Upper lobe of left lung (tissue), 6 donors: ENCODE data around the gene GABRG3. TPM values are rescaled to one million over a fixed set of nuclear protein-coding genes. Genes with fewer than 3 reads are reported as not detected.

Source experiments
- ATAC-seq, 2 donors: fragments of 200-7000 bp; cut with Tn5 transposase; one replicate each; pipeline ENCODE4 v1.9.1; 2022; ENCODE audit warnings: mild to moderate bottlenecking in 2 of 2, moderate library complexity in 2 of 2; ENCODE audit not compliant: low FRiP score in 2 of 2
- DNase-seq, 2 donors: peaks; one replicate each; pipeline ENCODE4 v3.0.0-alpha.2; 2019 to 2020
- H3K27ac ChIP-seq, 4 donors: fragments of 200-600 bp; sonication (generic); one replicate each; pipeline ENCODE4 v1.5.1; 2016 to 2019
- H3K27me3 ChIP-seq, 4 donors: fragments of 200-600 bp; sonication (generic); one replicate each; pipeline ENCODE4 v1.5.1; 2017 to 2019
- H3K36me3 ChIP-seq, 4 donors: fragments of 200-600 bp; sonication (generic); one replicate each; pipeline ENCODE4 v1.5.1; 2016 to 2019
- H3K4me1 ChIP-seq, 4 donors: fragments of 200-600 bp; sonication (generic); one replicate each; pipeline ENCODE4 v1.5.1; 2018 to 2019
- H3K4me3 ChIP-seq, 4 donors: fragments of 200-600 bp; sonication (generic); one replicate each; pipeline ENCODE4 v1.5.1; 2017 to 2019; ENCODE audit warnings: mild to moderate bottlenecking in 2 of 4, moderate library complexity in 1 of 4
- H3K9me3 ChIP-seq, 4 donors: fragments of 200-600 bp; sonication (generic); one replicate each; pipeline ENCODE4 v1.5.1; 2018 to 2019
- EP300 ChIP-seq, 4 donors: sonication (generic); formaldehyde crosslinking; IDR thresholded peaks; one replicate each; pipeline ENCODE4 v1.5.1; 2017; ENCODE audit warnings: antibody characterized with exemption in 4 of 4, control low read depth in 2 of 4
- POLR2A ChIP-seq, 4 donors: fragments of 450-650 bp; IDR thresholded peaks; one replicate each; pipeline ENCODE4 v1.5.1; 2016 to 2017; ENCODE audit warnings: antibody characterized with exemption in 4 of 4, mild to moderate bottlenecking in 2 of 4
- POLR2AphosphoS5 ChIP-seq, 2 donors: sonication (generic); formaldehyde crosslinking; IDR thresholded peaks; one replicate each; pipeline ENCODE4 v1.5.1; 2017; ENCODE audit warnings: antibody characterized with exemption in 2 of 2
- WGBS, 2 donors: methylation state at CpG; one replicate each; pipeline ENCODE4 v1.1.5; 2017 to 2018; 5-methylcytosine and 5-hydroxymethylcytosine counted together
- total RNA-seq, 6 donors: library from RNA; depleted of rRNA in 4 of 6; stranded (reverse); fragments of >200 nt in 4 of 6; gene quantifications; one replicate each; pipeline versions ENCODE4 v1.1.0 to v1.2.1, GENCODE V29; 2016 to 2021
- TF ChIP-seq, protein P1 (sequence below), 6 experiments: fragments of 450-650 bp in 4 of 6; fragments of 200-600 bp in 2 of 6; sonication (generic) in 2 of 6; IDR thresholded peaks; one replicate each; pipeline ENCODE4 v1.5.1; 2016 to 2019; ENCODE audit warnings: antibody characterized with exemption in 6 of 6
- donor health status: DM: no; HTN: no; CAD: no; lungs with moderate emphysema.
- donor health status: DM: no; HTN: yes; CAD: no; lungs with severe emphysema.

The GABRG3 gene
- total RNA-seq, 6 donors from 2014 or later, result not detected

DNA sequence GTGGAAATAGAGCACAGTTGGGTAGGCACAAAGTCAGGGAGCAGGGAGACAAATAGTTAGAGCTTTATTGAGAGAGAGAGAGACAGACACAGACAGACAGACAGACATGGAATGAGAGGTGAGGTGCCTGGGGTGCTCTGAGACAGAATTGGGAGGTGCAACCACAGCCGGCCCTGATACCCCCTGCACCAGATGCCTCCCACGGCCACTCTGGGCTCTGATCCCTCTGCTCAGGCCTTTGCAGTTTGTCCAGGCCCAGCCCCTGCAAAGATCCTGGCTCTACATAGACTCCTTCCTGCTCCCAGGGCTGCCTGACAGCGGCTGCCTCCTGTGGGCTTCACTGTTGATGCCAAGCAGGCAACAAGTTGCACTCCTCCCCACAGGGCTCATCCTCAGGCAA is 283.8 kb downstream of the GABRG3 start:
- Histone ChIP-seq H3K9me3 (no peaks in the 10 kb centered on the region), H3K36me3 (no peaks in the 10 kb centered on the region), H3K27me3 (no peaks in the 10 kb centered on the region), H3K27ac (no peak overlapping the region), H3K4me1 (peaks cover 0 to 4% (median 0%) of the 10 kb centered on the region in 4 donors), H3K4me3 (no peak overlapping the region)
- 86 to 92% methylated on average over 2 to 3 of the region's 3 CpGs for WGBS, 2 donors
- DNase-seq (no peak), ATAC-seq (peak in 1 of 2 donors; percentile 18)
- no peak for TF ChIP-seq POLR2AphosphoS5 (IDR thresholded peaks at IDR 0.05)
- TF ChIP-seq POLR2A (IDR thresholded peaks at IDR 0.05), result no peak
- TF ChIP-seq, protein P1, sequence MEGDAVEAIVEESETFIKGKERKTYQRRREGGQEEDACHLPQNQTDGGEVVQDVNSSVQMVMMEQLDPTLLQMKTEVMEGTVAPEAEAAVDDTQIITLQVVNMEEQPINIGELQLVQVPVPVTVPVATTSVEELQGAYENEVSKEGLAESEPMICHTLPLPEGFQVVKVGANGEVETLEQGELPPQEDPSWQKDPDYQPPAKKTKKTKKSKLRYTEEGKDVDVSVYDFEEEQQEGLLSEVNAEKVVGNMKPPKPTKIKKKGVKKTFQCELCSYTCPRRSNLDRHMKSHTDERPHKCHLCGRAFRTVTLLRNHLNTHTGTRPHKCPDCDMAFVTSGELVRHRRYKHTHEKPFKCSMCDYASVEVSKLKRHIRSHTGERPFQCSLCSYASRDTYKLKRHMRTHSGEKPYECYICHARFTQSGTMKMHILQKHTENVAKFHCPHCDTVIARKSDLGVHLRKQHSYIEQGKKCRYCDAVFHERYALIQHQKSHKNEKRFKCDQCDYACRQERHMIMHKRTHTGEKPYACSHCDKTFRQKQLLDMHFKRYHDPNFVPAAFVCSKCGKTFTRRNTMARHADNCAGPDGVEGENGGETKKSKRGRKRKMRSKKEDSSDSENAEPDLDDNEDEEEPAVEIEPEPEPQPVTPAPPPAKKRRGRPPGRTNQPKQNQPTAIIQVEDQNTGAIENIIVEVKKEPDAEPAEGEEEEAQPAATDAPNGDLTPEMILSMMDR (IDR thresholded peaks at IDR 0.05), result no peak
- no peak for TF ChIP-seq EP300 (IDR thresholded peaks at IDR 0.05)

DNA sequence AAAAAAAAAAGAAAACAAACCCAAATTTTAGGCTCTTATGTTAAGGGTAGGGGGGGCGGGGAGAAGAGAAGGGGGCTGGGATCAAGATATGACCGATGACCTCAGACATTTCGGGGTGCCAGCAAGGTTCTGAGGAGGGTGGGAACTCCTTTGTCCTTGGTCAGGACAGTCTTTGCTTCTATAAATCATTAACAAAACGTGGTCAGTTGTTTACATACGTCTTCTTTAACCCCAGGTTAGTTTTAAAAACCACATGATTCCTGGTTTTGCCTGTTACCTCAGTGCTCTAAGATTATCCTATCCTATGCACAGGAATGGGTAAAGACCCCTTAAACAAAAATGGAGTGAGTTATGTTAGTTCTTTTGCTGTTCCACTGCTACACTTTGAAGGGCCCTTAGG is 285.5 kb downstream of the GABRG3 start:
- WGBS, 2 donors, result 76 to 88% methylated on average over 5 of the region's 5 CpGs
- H3K4me3 ChIP-seq, result no peak overlapping the region
- H3K9me3 ChIP-seq, result no peaks in the 10 kb centered on the region
- ATAC-seq (no peak), DNase-seq (no peak)
- H3K4me1 ChIP-seq, result no peaks in the 10 kb centered on the region
- no peak overlapping the region for H3K27ac ChIP-seq
- TF ChIP-seq POLR2AphosphoS5 (IDR thresholded peaks at IDR 0.05) (no peak), POLR2A (IDR thresholded peaks at IDR 0.05) (no peak), EP300 (IDR thresholded peaks at IDR 0.05) (no peak)
- TF ChIP-seq, protein P1 (IDR thresholded peaks at IDR 0.05), result no peak
- no peaks in the 10 kb centered on the region for H3K36me3 ChIP-seq
- H3K27me3 ChIP-seq, result no peaks in the 10 kb centered on the region

DNA sequence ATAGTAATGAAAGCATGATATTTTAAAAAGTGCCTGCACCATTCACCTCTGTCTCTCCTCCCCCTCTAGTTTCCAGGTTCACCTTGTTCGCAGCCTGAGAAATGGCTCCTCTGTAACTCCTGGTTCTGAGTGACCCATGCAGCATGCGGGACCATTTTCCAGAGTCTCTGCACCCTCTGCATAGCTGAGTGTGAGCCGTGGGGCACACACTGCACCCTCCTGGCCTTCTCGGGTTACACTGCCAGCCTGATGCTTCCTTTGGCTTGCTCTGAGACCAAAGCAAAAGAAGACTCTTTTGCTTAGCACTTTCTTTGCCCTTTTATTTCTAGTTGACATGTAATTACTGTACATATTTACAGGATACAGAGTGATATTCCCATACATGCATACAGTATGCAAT is 287.3 kb downstream of the GABRG3 start:
- Histone ChIP-seq H3K9me3 (no peaks in the 10 kb centered on the region), H3K27ac (no peak overlapping the region), H3K27me3 (no peaks in the 10 kb centered on the region), H3K4me1 (no peaks in the 10 kb centered on the region), H3K36me3 (no peaks in the 10 kb centered on the region), H3K4me3 (no peak overlapping the region)
- WGBS, 2 donors, result 68 to 69% methylated on average over 4 of the region's 4 CpGs
- DNase-seq, result no peak
- TF ChIP-seq POLR2A (IDR thresholded peaks at IDR 0.05) (no peak), POLR2AphosphoS5 (IDR thresholded peaks at IDR 0.05) (no peak), EP300 (IDR thresholded peaks at IDR 0.05) (no peak)
- TF ChIP-seq, protein P1 (IDR thresholded peaks at IDR 0.05), result no peak
- no peak for ATAC-seq

DNA sequence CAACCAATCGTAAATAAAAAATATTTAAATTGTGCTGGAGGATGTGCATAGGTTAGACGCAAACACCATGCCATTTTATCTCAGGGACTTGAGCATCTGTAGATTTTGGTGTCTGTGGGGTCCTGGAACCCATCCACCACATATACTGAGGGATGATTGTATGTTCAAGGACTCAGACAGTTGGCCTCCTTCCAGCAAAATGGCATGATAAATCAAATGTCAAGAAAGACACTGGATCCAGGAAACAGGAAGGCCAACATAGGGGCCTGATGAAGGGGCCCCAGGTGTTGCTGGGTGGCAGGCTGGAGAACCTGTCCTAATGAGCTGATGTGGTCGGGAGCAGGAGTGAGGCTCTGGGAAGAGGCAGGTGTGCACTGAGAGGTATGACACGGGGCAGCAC is 289.5 kb downstream of the GABRG3 start:
- ATAC-seq (no peak), DNase-seq (no peak)
- TF ChIP-seq EP300 (IDR thresholded peaks at IDR 0.05) (no peak), POLR2AphosphoS5 (IDR thresholded peaks at IDR 0.05) (no peak), POLR2A (IDR thresholded peaks at IDR 0.05) (no peak)
- TF ChIP-seq, protein P1 (IDR thresholded peaks at IDR 0.05), result no peak
- WGBS, 2 donors, result 55 to 70% methylated on average over 4 of the region's 4 CpGs
- no peaks in the 10 kb centered on the region for H3K4me1 ChIP-seq
- H3K4me3 ChIP-seq, result no peak overlapping the region
- no peak overlapping the region for H3K27ac ChIP-seq
- no peaks in the 10 kb centered on the region for H3K27me3 ChIP-seq
- H3K9me3 ChIP-seq, result no peaks in the 10 kb centered on the region
- no peaks in the 10 kb centered on the region for H3K36me3 ChIP-seq

DNA sequence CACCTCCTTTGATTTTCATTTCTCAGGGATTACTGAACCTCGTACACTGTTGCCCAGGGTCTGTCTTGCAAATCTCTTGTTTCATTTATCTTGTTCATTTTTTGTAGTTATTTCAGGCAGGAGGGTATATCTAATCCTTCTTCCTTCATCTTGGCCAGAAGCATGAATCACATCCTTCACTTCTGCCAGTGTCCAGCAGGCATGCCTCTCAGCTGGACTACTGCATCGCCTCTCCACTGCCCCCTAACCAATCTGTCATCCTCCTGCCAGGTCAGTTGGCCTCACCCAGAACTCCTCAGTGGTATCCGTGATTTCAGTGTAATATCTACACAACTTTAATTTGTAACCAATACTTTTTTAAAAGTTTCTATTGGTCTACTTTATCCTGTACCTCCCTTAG is 297.9 kb downstream of the GABRG3 start:
- H3K9me3 ChIP-seq, result no peaks in the 10 kb centered on the region
- WGBS, 2 donors, result 72 to 76% methylated on average over 3 of the region's 3 CpGs
- ATAC-seq, result no peak
- H3K36me3 ChIP-seq, result no peaks in the 10 kb centered on the region
- no peaks in the 10 kb centered on the region for H3K27me3 ChIP-seq
- no peak for DNase-seq
- H3K27ac ChIP-seq, result no peak overlapping the region
- H3K4me1 ChIP-seq, result no peaks in the 10 kb centered on the region
- H3K4me3 ChIP-seq, result no peak overlapping the region
- TF ChIP-seq POLR2AphosphoS5 (IDR thresholded peaks at IDR 0.05), result no peak
- TF ChIP-seq, protein P1 (IDR thresholded peaks at IDR 0.05), result no peak
- no peak for TF ChIP-seq EP300 (IDR thresholded peaks at IDR 0.05)
- no peak for TF ChIP-seq POLR2A (IDR thresholded peaks at IDR 0.05)
